ENCODE results near the gene RFNG. TPM values are rescaled to one million over a fixed set of nuclear protein-coding genes. Genes with fewer than 3 reads are reported as not detected.

The RFNG gene
- total and polyA plus RNA-seq, 2 of the 13 experiments (the other 11 are each of a cell fraction or from before 2014, with no cell fraction given): 61.4 to 64.0 TPM

DNA sequence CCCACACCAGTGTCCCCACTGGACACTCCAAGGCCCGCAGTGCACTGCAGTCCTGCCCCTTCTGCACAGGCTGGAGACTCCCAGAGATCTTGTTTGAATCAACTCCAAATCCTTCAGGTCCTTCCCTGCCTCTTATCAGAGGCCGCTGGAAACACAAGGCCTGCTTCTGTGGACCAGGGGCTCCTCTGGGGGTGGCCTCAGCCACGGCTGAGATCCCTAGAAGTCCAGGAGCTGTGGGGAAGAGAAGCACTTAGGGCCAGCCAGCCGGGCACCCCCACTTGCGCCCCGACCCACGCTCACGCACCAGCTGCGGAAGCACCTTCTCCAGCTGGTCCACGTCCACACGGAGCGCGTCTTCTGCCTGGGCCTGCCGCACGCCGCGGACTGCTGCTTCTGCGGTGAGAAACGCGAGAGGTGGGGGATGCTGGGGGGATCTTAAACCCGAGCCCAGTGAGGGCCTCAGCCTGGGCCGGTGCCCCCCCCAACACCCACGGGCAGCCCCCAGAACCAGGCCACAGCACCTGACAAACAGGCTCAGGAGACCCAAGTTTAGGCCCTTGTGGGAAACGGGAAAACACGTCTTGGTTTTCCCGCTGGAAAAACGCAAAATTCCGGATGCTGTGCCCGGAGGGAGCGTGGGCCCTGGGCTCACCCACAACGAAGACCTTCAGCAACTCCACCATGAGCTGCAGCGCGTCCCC, 32.5 kb downstream of the RFNG start (continued):
- TF ChIP-seq STAT6 (CRISPR knock-in tag; IDR thresholded peaks at IDR 0.05; ENCODE audit: borderline replicate concordance) (no peak), PLRG1 (conservative IDR thresholded peaks at IDR 0.05) (no peak), ZNF652 (CRISPR knock-in tag; IDR thresholded peaks at IDR 0.05; ENCODE audit: borderline replicate concordance, low read depth) (no peak), NR3C1 (CRISPR knock-in tag; IDR thresholded peaks at IDR 0.05) (no peak), FOXO1 (CRISPR knock-in tag; IDR thresholded peaks at IDR 0.05) (no peak), HCFC1 (IDR thresholded peaks at IDR 0.05; ENCODE audit: low read depth, low read length) (no peak), RXRA (CRISPR knock-in tag; IDR thresholded peaks at IDR 0.05) (0 out of 2 replicates have a peak, but pooled peaks have one; percentile 10), ZFY (CRISPR knock-in tag; IDR thresholded peaks at IDR 0.05) (peak; percentile 21), HOXA5 (CRISPR knock-in tag; IDR thresholded peaks at IDR 0.05) (no peak), ZNF335 (CRISPR knock-in tag; IDR thresholded peaks at IDR 0.05) (no peak), ZNF496 (CRISPR knock-in tag; IDR thresholded peaks at IDR 0.05; ENCODE audit: insufficient replicate concordance) (no peak), CTCF (CRISPR knock-in tag; IDR thresholded peaks at IDR 0.05) (peak; percentile 9; the same call in 1 of the 2 replicates), DNMT3B (CRISPR knock-in tag; conservative IDR thresholded peaks at IDR 0.05) (no peak), ZNF264 (CRISPR knock-in tag; IDR thresholded peaks at IDR 0.05) (no peak), HOXA3 (CRISPR knock-in tag; IDR thresholded peaks at IDR 0.05) (peak; percentile 59; the same call in 1 of the 2 replicates), TP53 (CRISPR knock-in tag; conservative IDR thresholded peaks at IDR 0.05) (no peak)
- TF ChIP-seq, protein P1, sequence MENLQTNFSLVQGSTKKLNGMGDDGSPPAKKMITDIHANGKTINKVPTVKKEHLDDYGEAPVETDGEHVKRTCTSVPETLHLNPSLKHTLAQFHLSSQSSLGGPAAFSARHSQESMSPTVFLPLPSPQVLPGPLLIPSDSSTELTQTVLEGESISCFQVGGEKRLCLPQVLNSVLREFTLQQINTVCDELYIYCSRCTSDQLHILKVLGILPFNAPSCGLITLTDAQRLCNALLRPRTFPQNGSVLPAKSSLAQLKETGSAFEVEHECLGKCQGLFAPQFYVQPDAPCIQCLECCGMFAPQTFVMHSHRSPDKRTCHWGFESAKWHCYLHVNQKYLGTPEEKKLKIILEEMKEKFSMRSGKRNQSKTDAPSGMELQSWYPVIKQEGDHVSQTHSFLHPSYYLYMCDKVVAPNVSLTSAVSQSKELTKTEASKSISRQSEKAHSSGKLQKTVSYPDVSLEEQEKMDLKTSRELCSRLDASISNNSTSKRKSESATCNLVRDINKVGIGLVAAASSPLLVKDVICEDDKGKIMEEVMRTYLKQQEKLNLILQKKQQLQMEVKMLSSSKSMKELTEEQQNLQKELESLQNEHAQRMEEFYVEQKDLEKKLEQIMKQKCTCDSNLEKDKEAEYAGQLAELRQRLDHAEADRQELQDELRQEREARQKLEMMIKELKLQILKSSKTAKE (CRISPR knock-in tag; IDR thresholded peaks at IDR 0.05; ENCODE audit: borderline replicate concordance): no peak
- TF ChIP-seq, protein P2, sequence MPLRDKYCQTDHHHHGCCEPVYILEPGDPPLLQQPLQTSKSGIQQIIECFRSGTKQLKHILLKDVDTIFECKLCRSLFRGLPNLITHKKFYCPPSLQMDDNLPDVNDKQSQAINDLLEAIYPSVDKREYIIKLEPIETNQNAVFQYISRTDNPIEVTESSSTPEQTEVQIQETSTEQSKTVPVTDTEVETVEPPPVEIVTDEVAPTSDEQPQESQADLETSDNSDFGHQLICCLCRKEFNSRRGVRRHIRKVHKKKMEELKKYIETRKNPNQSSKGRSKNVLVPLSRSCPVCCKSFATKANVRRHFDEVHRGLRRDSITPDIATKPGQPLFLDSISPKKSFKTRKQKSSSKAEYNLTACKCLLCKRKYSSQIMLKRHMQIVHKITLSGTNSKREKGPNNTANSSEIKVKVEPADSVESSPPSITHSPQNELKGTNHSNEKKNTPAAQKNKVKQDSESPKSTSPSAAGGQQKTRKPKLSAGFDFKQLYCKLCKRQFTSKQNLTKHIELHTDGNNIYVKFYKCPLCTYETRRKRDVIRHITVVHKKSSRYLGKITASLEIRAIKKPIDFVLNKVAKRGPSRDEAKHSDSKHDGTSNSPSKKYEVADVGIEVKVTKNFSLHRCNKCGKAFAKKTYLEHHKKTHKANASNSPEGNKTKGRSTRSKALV (CRISPR knock-in tag; IDR thresholded peaks at IDR 0.05): no peak
- TF ChIP-seq, protein P3, sequence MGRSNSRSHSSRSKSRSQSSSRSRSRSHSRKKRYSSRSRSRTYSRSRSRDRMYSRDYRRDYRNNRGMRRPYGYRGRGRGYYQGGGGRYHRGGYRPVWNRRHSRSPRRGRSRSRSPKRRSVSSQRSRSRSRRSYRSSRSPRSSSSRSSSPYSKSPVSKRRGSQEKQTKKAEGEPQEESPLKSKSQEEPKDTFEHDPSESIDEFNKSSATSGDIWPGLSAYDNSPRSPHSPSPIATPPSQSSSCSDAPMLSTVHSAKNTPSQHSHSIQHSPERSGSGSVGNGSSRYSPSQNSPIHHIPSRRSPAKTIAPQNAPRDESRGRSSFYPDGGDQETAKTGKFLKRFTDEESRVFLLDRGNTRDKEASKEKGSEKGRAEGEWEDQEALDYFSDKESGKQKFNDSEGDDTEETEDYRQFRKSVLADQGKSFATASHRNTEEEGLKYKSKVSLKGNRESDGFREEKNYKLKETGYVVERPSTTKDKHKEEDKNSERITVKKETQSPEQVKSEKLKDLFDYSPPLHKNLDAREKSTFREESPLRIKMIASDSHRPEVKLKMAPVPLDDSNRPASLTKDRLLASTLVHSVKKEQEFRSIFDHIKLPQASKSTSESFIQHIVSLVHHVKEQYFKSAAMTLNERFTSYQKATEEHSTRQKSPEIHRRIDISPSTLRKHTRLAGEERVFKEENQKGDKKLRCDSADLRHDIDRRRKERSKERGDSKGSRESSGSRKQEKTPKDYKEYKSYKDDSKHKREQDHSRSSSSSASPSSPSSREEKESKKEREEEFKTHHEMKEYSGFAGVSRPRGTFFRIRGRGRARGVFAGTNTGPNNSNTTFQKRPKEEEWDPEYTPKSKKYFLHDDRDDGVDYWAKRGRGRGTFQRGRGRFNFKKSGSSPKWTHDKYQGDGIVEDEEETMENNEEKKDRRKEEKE (IDR thresholded peaks at IDR 0.05): no peak
